ENCODE results near the gene CCDC159.

The CCDC159 gene

DNA sequence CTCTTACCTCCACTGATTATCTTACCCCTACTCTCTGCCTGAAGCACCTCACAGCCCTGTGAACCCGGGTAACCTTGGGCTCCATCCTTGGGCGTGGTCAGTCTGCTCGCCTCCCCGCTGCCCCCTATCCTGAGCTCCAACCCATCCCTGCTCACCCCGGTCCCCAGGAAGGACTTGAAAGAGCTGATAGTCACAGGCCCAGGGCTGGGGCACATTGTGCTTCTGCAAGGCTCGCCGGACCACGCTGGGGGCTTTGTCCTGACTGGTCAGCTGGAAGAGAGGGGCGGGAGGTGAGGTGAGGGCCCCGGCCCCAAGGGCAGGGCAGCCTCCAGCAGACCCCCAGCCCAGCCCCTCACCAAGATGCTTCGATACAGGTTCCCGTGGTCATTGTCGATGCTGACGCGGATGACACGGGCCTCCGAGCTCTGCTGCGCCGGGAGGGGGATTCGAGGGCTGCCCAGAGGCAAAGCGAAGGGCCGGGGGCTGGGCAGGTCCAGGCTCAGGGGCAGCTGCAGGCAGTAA lies 50.8 kb downstream of the CCDC159 start:
- DNase-seq (ENCODE audit: low spot score): no peak
- TF ChIP-seq, protein P1, sequence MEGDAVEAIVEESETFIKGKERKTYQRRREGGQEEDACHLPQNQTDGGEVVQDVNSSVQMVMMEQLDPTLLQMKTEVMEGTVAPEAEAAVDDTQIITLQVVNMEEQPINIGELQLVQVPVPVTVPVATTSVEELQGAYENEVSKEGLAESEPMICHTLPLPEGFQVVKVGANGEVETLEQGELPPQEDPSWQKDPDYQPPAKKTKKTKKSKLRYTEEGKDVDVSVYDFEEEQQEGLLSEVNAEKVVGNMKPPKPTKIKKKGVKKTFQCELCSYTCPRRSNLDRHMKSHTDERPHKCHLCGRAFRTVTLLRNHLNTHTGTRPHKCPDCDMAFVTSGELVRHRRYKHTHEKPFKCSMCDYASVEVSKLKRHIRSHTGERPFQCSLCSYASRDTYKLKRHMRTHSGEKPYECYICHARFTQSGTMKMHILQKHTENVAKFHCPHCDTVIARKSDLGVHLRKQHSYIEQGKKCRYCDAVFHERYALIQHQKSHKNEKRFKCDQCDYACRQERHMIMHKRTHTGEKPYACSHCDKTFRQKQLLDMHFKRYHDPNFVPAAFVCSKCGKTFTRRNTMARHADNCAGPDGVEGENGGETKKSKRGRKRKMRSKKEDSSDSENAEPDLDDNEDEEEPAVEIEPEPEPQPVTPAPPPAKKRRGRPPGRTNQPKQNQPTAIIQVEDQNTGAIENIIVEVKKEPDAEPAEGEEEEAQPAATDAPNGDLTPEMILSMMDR (IDR thresholded peaks at IDR 0.05; ENCODE audit: extremely low read depth, missing control alignments): no peak

DNA sequence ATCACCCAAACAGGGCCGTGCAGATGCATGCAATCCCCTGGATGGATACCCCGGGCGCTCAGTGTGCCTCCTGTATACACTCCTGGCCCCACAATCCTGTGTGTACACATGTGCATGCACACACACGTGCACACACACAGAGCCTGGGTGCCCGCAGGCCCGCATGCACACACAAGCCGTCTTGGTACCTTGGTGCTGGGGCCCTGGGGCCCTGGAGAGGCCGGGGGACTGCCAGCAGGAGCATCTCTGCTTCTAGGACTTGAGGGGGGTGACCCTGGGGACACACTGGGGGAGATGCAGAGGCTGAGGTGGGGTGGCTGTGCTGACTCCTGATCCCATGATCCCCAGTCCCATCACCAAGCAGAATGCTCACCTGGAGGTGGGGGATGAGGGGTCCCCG lies 53.3 kb downstream of the CCDC159 start:
- TF ChIP-seq, protein P1 (IDR thresholded peaks at IDR 0.05; ENCODE audit: extremely low read depth, missing control alignments): no peak

DNA sequence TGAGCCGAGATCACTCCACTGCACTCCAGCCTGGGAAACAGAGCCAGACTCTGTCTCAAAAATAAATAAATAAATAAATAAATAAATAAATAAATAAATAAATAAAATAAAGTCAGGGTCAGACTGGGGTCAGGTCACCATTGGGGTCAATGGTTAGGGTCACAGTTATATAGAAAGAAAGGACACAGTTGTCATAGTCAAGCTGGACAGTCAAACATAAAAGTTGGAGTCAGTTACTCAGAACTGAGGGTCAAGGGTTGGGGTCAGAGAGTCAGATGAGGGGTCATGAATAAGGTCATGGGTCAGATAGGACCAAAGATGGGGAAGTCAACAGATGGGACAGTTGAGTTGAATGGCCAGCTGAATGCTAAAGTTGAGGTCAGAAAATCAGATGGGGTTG lies 54.5 kb downstream of the CCDC159 start:
- TF ChIP-seq, protein P1 (IDR thresholded peaks at IDR 0.05; ENCODE audit: extremely low read depth, missing control alignments): no peak
- DNase-seq (ENCODE audit: low spot score): peak; percentile 5

More for the DNA sequence above, 53.3 kb downstream of the CCDC159 start:
- peak; percentile 5 for DNase-seq (ENCODE audit: low spot score)

DNA sequence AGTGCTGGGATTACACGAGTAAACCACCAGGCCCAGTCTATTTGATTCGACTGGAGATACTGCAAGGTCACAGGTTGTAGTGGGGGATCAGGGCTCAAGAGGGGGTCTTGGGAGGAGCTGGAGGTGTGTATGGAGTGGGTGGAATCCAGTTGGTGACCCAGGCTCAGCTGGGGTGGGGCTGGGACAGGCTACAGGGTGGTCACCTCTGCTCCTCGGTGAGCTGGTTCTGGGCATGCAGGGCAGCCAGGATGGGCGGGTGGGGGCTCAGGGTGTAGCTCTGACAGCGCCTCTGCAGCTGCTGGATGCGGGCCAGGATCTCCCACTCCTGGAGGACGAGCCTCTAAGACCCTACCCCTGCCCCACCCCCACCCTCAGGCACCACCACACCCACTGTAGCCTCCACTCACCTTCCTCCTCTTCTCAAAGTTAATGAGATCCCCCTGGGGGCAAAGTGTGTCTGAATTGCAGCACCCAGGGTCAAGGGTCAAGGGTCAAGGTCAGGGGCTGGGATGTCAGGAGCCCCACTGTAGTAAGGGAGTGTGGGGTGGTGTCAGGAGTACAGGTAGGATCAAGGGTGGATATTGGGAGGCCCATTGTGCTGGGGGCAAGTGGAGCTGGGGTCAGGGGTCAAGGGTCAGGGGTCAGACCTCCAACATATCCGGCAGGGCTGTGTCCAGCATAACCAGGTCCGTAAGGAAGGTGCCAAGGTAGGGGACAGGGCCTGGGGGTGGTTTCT lies 55.7 kb downstream of the CCDC159 start:
- TF ChIP-seq, protein P1 (IDR thresholded peaks at IDR 0.05; ENCODE audit: extremely low read depth, missing control alignments): no peak
- DNase-seq (ENCODE audit: low spot score): peak; percentile 16

Data from GM20000 (cell line).